GM11168 (cell line): Measurements from ENCODE around the gene RCCD1.
"Not testable (repeated sequence)": the region's sequence is repeated elsewhere in the genome, so short reads cannot be mapped to it uniquely, and the experiment has no call there.

Experiments
- in situ Hi-C: fragments of 300-500 bp; cut with MboI; formaldehyde crosslinking; loops from one replicate; pipeline ENCODE4 v1.12.0; 2022; ENCODE audit warnings: low sequenced_read_pairs; ENCODE audit not compliant: unreplicated experiment

RCCD1 gene

DNA sequence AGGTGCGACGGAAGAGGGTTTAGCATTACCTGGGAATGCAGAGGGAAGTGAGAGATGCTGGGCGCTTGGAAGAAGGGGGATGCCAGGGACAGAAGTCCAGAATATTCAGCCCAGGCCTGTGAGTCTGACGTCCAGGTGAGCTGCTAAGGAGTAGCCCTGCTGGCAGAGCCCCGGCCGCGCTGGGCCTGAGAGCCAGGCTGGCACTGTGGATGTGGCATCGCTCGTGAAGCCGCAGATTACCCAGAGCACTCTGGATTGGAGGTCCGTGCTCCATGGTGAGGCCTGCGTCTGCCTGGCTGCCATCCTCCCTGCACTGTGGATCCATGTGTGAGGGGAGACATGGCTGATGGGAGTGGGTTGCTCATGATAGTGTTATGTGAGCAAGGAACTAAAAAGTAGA lies 37.1 kb upstream of the RCCD1 start:
- in situ Hi-C loops, result no loop called here

DNA sequence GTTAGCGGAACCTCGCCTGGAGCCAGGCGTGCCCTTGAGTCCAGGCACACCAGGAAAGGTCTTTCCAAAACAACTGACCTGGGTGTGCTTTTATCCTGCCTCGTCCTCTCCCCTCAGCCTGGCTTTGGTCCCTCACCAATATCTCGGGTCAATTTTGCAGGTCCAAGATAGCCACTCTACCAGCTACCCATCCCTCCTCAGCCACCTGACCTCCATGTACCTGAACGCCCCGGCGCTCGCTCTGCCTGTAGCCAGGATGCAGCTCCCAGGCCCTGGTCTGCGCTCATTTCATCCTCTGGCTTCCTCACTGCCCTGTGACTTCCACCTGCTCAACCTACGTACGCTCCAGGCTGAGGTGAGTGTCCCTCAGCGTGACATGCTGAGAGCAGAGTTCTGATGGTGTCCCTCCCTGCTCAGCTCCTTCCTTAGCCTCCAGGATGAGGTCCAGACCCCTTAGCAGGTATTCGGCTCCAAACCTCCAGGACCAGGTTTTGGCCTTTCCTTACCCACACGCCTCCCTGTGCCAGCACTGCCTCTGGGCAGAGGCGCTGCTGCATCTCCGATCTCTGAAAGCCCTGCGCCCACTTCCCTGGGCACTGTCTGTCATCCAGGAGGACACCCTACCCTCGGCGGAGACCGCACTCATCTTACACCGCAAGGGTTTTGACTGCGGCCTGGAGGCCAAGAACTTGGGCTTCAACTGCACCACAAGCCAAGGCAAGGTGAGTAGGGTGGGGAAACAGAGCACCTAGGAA lies 36.5 kb upstream of the RCCD1 start:
- in situ Hi-C loops, result no loop called here

DNA sequence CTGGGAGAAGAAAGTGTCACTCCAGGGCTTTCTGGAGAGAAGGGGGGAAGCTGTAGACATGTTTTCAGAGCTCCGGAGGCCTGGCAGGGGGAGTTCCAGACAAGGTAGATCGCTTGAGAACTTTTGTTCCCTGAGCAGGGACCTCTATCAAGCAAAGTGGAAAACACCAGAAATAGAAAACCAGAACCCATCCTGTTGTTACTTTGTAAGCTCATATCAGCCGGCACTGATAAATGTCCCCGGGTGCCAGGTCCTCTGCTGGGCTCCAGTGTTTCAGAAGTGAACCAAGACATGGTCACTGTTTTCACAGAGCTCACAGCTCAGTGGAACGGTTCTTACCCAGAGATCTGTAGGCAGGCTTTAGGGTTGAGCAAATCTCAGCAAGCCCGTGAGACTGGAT lies 35.8 kb upstream of the RCCD1 start:
- in situ Hi-C loops, result no loop called here

DNA sequence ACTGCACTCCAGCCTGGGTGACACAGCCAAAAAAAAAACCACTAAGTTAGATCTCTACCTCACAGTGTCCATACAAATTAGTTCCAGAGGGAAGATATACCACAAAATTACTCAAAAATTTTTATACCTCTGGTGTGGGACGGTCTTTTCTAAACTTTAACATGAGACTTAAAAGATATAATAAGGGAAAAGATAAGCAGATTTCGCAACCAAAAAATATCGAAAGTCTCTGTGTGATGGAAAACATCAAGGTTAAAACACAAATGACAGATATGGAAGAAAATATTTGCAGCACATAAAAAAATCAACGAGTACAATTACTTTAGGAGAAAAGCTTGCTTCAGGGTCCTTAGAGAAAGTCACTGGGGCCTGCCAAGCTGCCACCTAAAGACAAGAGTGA lies 32.8 kb upstream of the RCCD1 start:
- in situ Hi-C loops, result no loop called here

DNA sequence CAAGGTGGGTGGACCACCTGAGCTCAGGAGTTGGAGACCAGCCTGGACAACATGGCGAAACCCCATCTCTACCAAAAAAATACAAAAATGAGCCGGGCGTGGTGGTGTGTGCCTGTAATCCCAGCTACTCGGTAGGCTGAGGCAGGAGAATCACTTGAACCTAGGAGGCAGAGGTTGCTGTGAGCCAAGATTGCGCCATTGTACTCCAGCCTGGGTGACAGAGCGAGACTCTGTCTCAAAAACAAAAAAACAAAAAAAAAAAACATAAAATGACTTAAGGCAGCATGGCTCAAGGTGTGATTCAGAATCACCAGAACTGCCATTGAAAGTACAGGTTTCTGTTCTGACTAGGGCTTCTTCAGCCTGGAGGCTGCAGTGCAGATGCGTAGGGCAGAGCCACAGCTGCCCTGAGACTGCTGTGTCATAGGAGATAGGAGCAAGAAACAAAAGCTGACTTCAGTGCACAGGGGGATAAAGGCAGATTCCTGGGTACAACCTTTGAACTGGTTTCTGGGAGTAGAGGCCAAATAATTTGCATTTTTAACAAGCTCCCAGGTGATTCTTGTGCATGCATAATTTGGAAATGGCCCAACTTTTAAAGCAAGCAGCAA lies 31.9 kb upstream of the RCCD1 start:
- in situ Hi-C loops, result not testable (repeated sequence)

DNA sequence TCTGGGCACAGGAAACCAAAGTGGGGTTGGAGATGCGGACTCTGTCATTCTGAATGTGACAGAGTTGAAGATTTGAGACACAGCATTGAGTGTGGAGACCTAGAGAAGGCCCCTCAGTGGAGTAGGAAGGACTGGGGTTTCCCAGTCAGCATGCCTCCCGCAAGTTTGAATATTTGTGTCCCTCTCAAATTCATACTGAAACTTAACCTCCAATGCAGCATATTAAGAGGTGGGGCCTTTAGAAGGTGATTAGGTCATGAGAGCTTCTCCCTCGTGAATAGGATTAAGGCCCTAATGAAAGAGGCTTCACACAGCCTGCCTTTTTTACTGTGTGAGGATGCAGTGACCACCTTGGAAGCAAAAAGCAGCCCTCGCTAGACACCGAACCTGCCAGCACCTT lies 30.3 kb upstream of the RCCD1 start:
- in situ Hi-C loops, result no loop called here

DNA sequence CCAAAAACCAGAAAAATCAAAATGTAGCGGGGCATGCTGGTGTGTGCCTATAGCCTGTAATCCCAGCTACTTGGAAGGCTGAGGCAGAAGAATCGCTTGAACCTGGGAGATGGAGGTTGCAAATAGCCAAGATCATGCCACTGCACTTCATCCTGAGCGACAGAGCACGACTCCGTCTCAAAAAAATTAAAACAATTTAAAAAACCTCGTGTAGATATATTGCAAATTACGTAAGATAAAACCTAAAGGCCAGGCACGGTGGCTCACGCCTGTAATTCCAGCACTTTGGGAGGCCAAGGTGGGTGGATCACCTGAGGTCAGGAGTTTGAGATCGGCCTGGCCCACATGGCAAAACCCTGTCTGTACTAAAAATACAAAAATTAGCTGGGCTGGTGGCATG lies 27.9 kb upstream of the RCCD1 start:
- in situ Hi-C loops, result not testable (repeated sequence)

DNA sequence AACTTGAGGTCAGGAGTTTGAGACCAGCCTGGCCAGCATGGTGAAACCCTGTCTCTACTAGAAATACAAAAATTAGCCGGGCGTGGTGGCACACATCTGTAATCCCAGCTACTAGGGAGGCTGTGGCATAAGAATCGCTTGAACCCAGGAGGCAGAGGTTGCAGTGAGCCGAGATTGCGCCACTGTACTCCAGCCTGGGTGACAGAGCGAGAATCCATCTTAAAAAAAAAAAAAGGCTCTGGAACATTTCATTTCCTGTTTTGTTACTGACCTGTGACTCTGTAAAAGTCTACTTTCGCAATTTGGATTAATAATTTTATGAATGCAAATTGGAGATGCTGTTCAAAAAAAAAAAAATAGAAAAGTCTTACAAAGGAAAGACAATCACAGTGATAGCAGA lies 26.6 kb upstream of the RCCD1 start:
- in situ Hi-C loops, result not testable (repeated sequence)

DNA sequence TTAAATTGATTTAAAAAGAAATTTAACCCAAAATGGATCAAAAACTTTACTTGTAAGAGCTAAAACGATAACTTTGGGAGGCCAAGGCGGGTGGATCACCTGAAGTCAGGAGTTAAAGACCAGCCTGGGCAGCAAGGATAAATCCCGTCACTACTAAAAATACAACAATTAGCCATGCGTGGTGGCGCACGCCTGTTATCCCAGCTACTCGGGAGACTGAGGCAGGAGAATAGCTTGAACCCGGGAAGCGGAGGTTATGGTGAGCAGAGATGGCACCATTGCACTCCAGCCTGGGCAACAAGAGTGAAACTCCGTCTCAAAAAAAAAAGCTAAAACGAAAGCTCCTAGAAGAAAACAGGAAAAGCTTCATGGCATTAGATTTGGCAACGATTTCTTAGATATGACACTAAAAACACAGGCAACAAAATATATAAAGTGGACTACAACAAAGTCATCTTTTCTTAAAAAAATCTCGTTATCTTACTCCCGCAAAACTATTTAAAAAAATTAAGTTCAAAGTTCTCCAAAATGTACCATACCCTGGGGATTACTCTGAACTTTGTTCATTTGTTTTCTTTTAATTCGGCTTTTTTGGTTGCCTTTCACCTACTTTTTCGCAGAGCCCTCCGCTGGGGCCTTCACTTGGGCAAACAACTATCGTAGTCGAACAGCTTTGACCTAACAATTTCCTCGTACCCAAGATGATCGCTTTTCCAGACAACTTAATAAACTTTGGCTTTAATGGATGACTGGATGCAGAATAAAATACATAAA lies 25.3 kb upstream of the RCCD1 start:
- in situ Hi-C loops, result no loop called here

DNA sequence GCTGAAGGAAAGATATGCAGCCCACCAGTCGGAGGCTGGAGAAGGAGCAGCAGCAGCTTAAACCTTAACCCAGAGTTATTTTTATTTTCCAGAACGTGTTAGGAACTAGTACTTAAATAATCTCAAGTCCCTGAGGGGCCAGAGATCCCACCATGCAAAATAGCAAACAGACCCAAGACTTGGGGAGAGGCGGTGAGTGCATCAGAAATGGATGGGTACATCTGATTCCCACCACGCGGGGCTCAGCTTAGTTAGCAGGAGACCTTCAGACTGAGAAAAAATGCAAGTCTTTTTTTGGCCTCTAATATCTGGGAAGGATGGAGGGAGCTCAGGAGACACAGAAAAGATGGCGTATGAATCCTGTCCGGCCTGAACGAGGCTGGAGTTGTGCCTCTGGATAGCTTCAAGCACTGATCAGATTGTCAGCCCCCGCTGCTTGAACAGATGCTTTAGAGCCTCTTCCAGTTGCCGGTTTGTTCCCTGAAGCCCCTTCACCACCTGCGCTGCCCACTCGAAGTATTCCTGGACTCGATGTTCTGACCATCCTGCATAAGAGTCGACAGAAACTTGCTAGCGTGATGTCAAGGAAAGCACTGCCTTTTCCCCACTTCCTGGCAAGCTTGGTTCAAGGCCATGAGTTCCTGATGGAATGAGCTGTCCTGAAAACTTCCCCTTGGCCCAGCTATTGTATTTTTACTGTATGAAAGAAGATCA lies 23.7 kb upstream of the RCCD1 start:
- in situ Hi-C loops, result no loop called here

DNA sequence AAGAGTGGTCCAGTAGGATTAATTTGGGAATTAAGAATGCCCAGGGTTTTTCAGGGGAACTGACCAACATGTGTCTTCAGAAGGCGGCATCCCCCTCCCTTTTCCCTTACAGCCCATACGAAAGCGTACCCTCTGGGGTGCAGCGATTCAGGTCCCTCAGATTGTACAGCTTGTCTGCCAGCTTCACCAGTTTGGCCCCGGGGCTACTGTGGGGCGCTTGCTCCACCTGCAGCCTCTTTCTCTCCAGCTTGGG lies 23.2 kb upstream of the RCCD1 start:
- in situ Hi-C loops, result no loop called here

DNA sequence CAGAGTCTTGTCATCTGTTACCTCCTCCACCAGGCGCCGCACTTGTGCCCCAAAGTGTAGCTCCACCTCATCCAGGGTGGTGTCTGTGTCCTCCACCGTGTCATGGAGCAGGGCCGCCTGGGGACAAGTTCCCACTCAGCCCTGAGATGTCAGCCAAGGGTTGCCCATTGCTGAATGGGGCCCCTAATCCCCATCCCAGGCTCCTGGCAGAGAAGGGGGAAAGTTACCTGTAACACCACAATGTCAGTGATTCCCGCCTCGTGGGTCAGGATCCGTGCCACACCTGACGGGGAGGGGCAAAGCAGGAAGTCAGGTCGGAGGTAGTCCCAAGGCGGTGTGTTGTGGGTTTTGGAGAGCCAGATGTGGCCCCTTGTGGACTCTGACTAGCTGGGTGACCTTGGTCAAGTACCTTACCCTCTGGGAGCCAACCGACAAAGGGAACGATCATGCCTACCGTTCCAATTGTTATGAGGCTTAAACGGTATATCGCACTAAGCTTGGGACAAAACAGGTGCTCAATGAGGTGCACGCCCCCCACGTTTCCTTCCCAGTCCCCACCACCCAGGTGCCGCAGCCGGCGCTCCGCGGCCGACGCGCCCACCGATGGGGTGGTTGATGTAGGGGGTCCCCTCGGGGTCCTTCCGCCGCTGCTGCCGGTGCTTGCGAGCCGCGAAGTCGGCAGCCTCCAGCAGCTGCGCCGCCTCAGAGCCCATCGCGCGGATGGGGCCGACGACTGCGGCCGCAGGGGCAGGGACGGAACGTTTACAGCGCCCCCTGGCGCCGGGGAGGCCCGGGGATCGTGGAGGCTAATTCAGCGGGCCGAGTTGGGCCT lies 22.6 kb upstream of the RCCD1 start, which contains the start of gene HDDC3:
Gene HDDC3, minus strand, starts transcription at position 722 of the 832 bp plus-strand sequence. Its CDS starts 9 bp downstream, at position 713.
- in situ Hi-C loops, result no loop called here

DNA sequence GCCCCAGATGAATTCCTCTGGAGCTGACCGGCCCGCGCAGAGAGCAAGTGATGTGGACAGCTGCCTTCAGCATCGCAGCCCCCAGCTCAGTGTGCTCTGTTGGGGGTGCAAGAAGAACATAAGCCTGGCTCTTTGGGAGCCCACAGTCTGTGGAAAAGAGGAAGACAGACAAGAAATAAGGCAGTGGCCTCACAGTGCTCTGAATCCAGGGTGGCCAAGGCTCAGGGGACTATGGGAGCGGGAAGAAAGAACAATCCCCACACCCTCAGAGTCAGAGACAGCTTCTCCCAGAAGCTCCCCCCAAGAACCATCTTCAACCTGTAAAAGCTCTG lies 22.1 kb upstream of the RCCD1 start:
- in situ Hi-C loops, result no loop called here

DNA sequence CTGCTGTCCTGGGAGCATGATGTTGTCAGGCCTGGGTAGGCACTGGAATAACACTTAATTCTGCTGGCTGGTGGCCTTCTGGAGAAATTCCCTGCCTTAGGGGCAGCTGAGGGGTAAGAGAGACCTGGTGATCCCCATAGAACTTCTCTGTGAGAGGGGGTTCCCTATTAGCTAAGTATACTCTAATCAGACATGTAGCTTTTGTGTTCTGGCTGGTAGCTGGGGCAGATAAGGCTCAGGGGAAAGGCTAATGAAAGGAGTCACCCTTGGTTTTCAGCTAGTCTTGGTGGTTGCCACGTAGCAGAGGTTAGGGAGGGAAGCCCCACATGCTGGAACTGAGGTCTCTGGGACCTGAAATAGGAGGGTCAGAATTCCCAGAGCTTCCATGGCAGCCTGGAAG lies 21.4 kb upstream of the RCCD1 start:
- in situ Hi-C loops, result no loop called here

DNA sequence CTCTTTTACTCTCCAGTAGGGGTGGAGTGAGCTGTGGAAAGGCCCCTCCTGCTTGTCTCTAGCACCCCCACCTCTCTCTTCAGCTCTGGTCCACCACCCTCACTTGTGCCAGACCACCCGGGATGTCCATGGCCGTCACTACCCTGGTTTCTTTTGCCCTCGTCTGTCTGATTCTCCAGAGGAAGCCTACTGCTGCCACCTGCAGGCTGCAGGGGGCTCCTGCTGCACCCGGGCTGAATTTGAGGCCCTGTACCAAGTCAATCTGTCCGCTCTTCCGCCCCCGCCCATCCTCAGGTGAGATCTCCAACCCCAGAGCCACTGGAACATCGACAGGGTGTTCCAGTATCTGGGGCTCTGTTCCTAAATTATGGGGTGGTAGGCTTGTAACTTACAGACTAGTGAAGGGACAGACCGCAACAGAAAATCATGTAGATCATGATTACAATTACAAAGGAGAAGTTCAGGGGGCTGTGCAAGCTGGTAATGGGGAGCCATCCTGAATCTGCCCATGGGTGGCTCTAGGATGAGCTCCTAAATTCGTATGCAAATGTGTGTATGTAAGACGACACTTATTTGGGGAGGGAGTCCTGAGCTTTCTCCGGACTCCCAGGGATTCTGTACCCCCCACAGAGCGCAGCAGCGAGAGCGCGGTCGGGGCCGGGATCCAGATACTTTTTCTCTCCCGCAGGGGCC lies 20.3 kb upstream of the RCCD1 start:
- in situ Hi-C loops, result no loop called here

DNA sequence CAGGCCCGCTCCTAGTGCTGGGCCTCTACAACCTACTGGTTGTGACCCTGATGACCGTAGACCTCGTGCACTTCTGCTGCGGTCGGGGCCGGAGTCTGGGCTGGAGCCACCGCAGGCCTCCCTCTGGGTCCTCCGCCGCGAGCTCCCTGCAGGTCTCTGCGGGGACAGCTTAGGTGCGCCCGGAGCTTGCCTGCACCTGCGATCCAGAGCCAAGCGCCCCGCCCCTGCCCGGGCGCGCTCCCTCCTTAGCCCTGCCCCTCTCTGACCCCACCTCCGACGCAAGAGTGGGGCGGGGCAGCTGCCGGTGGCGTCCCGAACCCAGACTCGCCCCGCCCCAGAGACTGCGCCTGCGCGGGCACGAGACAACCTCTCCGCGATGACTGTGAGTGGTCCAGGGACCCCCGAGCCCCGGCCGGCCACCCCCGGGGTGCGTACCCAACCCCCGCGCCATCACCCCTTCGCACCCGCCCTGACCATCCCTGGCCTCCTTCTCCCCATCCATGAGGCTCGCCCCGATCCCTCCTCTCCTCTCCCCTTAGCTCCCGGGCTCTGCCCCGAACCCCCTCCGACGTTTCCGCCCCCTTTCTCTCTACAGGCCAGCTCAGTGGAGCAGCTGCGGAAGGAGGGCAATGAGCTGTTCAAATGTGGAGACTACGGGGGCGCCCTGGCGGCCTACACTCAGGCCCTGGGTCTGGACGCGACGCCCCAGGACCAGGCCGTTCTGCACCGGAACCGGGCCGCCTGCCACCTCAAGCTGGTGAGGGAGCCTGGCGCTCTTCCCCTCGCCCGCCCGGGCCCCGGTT lies 19.5 kb upstream of the RCCD1 start, which contains the start of gene UNC45A:
Gene UNC45A, plus strand, starts transcription at position 337 of the 803 bp plus-strand sequence. Its CDS starts 40 bp downstream, at position 377.
- in situ Hi-C loops, result no loop called here

DNA sequence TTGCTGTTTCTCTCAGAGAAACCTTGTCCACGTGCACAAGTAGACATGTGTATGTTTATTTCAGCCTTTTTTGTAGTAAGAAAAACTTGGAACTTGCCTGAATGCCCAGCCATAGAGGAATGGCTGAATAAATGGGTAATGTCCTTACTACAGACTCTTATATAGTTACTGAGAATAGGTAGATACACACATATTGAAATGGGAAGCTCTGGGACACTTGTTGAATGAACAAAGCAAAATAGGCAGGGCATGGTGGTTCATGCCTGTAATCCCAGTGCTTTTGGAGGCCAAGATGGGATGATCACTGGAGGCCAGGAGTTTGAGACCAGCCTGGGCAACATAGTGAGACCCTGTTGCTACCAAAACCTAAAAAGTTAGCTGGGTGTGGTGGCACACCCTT lies 17.9 kb upstream of the RCCD1 start:
- in situ Hi-C loops, result no loop called here

DNA sequence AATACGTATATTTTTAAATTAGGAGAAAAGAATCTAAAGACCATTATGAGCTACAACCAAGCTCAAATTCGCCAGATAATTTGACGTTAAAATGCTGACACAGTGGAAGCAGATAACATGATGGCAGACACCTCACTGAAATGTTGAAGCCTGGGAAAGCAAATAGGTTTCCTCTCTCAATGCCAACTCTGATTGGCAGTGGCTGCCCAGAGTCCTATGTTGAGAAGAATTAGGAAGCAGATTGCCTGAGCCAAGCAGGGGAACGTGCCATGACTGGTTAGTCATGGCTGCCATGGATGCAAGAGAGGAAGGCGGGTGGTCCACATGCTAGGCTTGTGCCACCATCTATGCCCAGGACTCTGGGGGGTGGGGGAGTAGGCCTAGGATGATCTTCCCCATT lies 16.4 kb upstream of the RCCD1 start:
- in situ Hi-C loops, result no loop called here

DNA sequence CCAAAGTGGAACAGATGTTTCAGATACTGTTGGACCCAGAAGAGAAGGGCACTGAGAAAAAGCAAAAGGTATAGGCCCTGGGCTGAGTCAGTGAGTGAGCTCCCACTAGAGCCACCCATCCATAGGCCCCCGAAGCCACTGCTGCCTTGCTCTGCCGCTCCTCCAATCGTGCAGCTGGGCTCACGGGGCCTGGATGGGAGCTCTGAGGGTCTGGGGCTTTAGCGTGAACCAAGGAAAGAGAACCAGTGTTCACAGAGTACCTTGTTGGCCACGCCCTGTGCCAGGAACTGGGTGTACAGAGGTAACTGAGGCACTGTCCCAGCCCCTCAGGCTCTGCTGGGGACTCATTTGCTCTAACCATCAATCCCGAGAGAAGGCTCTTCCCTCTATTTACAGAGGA lies 14.9 kb upstream of the RCCD1 start:
- in situ Hi-C loops, result no loop called here
